Measurements from ENCODE around the gene COL11A1. TPM values are rescaled to one million over a fixed set of nuclear protein-coding genes. Genes with fewer than 3 reads are reported as not detected.
A peak's percentile ranks its signal among the peaks of the same experiment; 100 is the strongest.

Gene COL11A1
- polyA plus RNA-seq (2011; rRNA removed) (8.2 and 8.3 TPM in 2 replicates), polyA minus RNA-seq (2011; rRNA and poly(A)+ RNA removed) (7.5 and 8.8 TPM in 2 replicates)

DNA sequence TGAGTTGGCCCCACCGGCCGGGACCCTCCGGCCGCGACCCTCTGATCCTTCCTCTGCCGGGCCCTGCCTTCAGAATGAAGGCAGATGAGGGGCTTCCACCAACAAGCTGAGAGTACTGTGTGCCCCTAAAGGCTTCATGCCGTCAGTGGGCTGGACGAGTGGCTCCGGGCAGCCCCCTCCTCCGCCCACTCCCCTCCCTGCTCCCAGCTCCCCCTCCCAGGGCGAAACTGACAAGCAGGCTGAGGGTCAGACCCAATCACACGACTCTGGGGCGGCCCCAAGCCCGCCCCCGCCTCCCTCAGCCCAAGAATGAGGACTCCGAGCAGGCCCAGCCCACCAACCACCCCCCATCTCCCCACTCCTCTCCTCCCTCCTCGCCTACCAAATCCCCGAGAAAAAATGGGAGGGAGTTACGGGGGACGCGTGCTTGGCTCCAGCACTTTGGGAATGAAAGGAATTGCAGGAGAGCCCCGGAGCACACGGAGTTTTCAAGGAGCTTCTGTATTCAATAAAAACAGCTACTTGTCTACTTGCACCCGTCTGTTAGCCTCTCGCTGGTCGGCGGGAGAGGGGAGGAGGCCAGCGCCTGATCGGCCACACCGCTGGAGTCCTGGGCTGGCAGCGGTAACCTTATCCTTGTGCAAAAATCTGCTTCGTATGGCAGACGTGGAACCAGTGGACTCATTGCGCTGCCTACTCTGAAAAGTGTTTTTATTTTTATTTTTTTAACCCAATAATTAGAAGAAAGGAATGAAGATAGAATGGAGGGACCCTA, at the start of gene COL11A1:
TSS of gene COL11A1 (minus strand) at position 147 of the 775 bp plus-strand sequence. CDS start 344 bp downstream, outside the sequence.
- ChIA-PET CTCF (interaction anchor here (1.0 to 6.0 kb wide), 4 partner anchors 9 to 406 kb away, joined by 3 to 100 read pairs (median 4); no protein-coding TSS in a partner anchor), POLR2A (no interaction called here)
- Histone ChIP-seq H3K4me3 (ENCODE audit: low read depth, low read length) (peak within 1 kb of the TSS; percentile 61), H3K27me3 (ENCODE audit: control insufficient read depth, insufficient read depth, low read length) (no peaks in the 10 kb centered on the region), H3K27ac (ENCODE audit: low read depth, low read length) (no peak within 1 kb of the TSS), H3K9me3 (ENCODE audit: control insufficient read depth, insufficient read depth, low read length) (no peaks in the 10 kb centered on the region)
- TF ChIP-seq, protein P1, sequence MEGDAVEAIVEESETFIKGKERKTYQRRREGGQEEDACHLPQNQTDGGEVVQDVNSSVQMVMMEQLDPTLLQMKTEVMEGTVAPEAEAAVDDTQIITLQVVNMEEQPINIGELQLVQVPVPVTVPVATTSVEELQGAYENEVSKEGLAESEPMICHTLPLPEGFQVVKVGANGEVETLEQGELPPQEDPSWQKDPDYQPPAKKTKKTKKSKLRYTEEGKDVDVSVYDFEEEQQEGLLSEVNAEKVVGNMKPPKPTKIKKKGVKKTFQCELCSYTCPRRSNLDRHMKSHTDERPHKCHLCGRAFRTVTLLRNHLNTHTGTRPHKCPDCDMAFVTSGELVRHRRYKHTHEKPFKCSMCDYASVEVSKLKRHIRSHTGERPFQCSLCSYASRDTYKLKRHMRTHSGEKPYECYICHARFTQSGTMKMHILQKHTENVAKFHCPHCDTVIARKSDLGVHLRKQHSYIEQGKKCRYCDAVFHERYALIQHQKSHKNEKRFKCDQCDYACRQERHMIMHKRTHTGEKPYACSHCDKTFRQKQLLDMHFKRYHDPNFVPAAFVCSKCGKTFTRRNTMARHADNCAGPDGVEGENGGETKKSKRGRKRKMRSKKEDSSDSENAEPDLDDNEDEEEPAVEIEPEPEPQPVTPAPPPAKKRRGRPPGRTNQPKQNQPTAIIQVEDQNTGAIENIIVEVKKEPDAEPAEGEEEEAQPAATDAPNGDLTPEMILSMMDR (IDR thresholded peaks at IDR 0.05; ENCODE audit: low read depth, low read length) = no peak
- DNase-seq (ENCODE audit: low read depth, low spot score) = no peak

DNA sequence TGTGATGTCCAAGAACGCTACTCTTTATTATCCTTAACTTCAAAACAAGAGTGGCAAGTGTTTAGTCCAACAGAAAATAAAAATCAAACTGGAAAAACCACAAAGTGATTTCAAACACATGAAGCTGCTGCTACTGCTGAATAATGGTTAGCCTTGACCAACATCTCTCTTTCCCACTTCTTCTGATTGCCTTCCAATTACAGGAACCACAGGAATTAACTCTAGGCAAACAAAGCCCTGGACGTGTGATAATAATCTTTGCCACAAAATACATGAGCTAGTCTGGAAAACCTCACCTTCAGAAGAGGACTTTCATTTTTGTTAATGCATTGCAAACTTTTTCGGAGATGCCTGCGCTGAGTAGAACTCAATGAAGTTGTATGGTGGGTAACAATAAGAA, 48.6 kb upstream of the COL11A1 start:
- Histone ChIP-seq H3K27ac (ENCODE audit: low read depth, low read length) (no peak overlapping the region), H3K9me3 (ENCODE audit: control insufficient read depth, insufficient read depth, low read length) (no peaks in the 10 kb centered on the region), H3K4me3 (ENCODE audit: low read depth, low read length) (no peak overlapping the region), H3K27me3 (ENCODE audit: control insufficient read depth, insufficient read depth, low read length) (no peaks in the 10 kb centered on the region)
- CTCF ChIA-PET = no interaction called here
- DNase-seq (ENCODE audit: low read depth, low spot score) = no peak
- POLR2A ChIA-PET = no interaction called here
- TF ChIP-seq, protein P1 (IDR thresholded peaks at IDR 0.05; ENCODE audit: low read depth, low read length) = no peak

DNA sequence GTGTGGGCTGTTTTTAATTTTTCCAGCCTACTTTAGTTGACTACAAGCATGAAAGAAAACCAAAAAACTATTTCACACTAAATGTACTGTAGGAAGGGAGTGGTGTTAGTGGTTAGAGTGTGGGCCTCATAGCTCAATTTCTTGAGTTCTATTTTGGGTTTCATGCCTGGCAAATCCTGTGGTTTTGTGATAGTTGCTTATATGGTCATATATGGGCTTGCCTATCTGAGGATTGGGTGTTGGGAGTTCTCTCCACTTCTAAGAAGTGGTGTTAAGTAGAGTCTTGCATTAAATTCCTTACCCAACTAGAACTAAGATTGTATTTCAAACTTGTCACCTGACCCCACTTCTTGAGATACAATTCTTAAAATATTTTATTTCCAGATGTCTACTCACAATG, 37.8 kb upstream of the COL11A1 start:
- CTCF ChIA-PET = no interaction called here
- Histone ChIP-seq H3K9me3 (ENCODE audit: control insufficient read depth, insufficient read depth, low read length) (no peaks in the 10 kb centered on the region), H3K4me3 (ENCODE audit: low read depth, low read length) (no peak overlapping the region), H3K27ac (ENCODE audit: low read depth, low read length) (no peak overlapping the region), H3K27me3 (ENCODE audit: control insufficient read depth, insufficient read depth, low read length) (no peaks in the 10 kb centered on the region)
- TF ChIP-seq, protein P1 (IDR thresholded peaks at IDR 0.05; ENCODE audit: low read depth, low read length) = no peak
- POLR2A ChIA-PET = no interaction called here
- no peak for DNase-seq (ENCODE audit: low read depth, low spot score)

GRCh38 chr1:103145449-103145848, 37.1 kb upstream of the COL11A1 start:
- no peak overlapping the region for H3K27ac ChIP-seq (ENCODE audit: low read depth, low read length)
- POLR2A ChIA-PET = no interaction called here

DNA sequence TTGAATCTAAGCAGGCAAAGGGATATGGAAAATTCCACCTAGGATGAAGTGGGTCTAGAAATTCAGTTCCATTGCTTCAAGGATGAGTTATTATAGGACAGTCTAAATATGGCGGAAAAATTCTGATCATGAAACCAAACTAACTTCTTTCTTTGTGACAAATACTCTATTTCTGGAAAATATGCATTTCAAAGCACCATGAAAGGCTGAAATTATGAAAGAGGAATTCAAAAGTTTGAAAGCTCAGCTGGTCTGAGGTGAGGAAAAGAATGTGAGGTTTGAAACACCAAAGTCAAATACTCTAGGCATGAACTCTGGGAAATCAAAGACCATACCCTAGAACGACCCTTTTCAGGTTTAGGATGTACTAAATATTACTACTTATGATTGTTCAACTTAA, 36.4 kb upstream of the COL11A1 start:
- TF ChIP-seq, protein P1 (IDR thresholded peaks at IDR 0.05; ENCODE audit: low read depth, low read length) = no peak
- Histone ChIP-seq H3K27ac (ENCODE audit: low read depth, low read length) (no peak overlapping the region), H3K4me3 (ENCODE audit: low read depth, low read length) (no peak overlapping the region), H3K9me3 (ENCODE audit: control insufficient read depth, insufficient read depth, low read length) (no peaks in the 10 kb centered on the region), H3K27me3 (ENCODE audit: control insufficient read depth, insufficient read depth, low read length) (no peaks in the 10 kb centered on the region)
- POLR2A ChIA-PET = no interaction called here
- no peak for DNase-seq (ENCODE audit: low read depth, low spot score)
- CTCF ChIA-PET = no interaction called here

More at GRCh38 chr1:103145449-103145848, 37.1 kb upstream of the COL11A1 start:
- DNase-seq (ENCODE audit: low read depth, low spot score) = no peak
- no peak overlapping the region for H3K4me3 ChIP-seq (ENCODE audit: low read depth, low read length)
- TF ChIP-seq, protein P1 (IDR thresholded peaks at IDR 0.05; ENCODE audit: low read depth, low read length) = no peak
- no peaks in the 10 kb centered on the region for H3K27me3 ChIP-seq (ENCODE audit: control insufficient read depth, insufficient read depth, low read length)
- CTCF ChIA-PET = no interaction called here
- H3K9me3 ChIP-seq (ENCODE audit: control insufficient read depth, insufficient read depth, low read length) = no peaks in the 10 kb centered on the region
